GM10266 (cell line): ENCODE data around the gene EGFLAM.

Source experiments
- DNase-seq: peaks from one replicate; pipeline ENCODE4 v3.0.0; 2012; ENCODE audit errors: extremely low spot score
- CTCF ChIP-seq: IDR thresholded peaks from 2 replicates; pipeline ENCODE4 v1.5.1; 2012; ENCODE audit warnings: mild to moderate bottlenecking, low read depth; ENCODE audit not compliant: control insufficient read depth, insufficient read depth; ENCODE audit errors: missing control alignments

Gene EGFLAM

GRCh38 chr5:38453921-38454320, 195.6 kb downstream of the EGFLAM start:
- no peak for DNase-seq
- TF ChIP-seq CTCF: no peak

GRCh38 chr5:38455796-38456330, 197.5 kb downstream of the EGFLAM start:
- no peak for DNase-seq
- TF ChIP-seq CTCF: no peak

GRCh38 chr5:38456657-38457399, 198.5 kb downstream of the EGFLAM start:
- no peak for TF ChIP-seq CTCF
- no peak for DNase-seq

GRCh38 chr5:38458174-38458573, 199.8 kb downstream of the EGFLAM start:
- no peak for TF ChIP-seq CTCF
- DNase-seq: no peak

GRCh38 chr5:38462976-38463633, 204.7 kb downstream of the EGFLAM start:
- no peak for TF ChIP-seq CTCF
- DNase-seq: no peak

GRCh38 chr5:38463634-38464521, 205.5 kb downstream of the EGFLAM start:
- no peak for DNase-seq
- no peak for TF ChIP-seq CTCF
